ENCODE measurements around the gene SDK1. TPM values are rescaled to one million over a fixed set of nuclear protein-coding genes. Genes with fewer than 3 reads are reported as not detected.

SDK1 gene
- total and polyA plus RNA-seq, 2 donors (not counting 3 experiments of a cell fraction or from before 2014, with no cell fraction given), result 1.6 to 3.9 TPM

DNA sequence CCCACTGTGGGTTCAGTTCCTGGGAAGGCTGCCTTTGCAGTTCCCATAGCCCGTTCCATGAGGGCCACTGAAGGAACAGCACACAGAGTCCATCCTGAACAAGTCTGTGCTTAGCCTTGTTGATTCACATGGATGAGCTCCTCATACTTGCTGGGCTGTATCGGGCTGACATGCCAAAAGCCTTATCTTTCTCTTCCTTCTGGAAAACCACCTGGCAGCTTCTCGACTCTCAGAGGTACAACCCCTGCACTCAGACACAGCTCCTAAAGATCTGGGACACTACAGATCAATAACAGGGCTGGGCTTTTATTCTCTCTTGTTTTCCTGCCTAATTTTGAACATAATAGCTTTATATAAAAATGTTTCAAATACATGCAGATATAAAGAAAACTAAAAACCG is 667.2 kb downstream of the SDK1 start:
- intact Hi-C loops (cut with micrococcal nuclease) (no loop called here), dilution Hi-C loops (cut with MboI; ENCODE audit: extremely low pct_ligation_motif_present, low sequenced_read_pairs) (no loop called here)
- H3K9ac ChIP-seq (replicated peaks; ENCODE audit: extremely low read depth, insufficient read depth, low read length), result no peak overlapping the region
- CTCF ChIA-PET, result no interaction called here
- no peak for FAIRE-seq
- no peaks in the 10 kb centered on the region for H3K9me3 ChIP-seq (replicated peaks; ENCODE audit: control insufficient read depth, insufficient read depth, low read length)
- H3K27me3 ChIP-seq (ENCODE audit: control insufficient read depth in 2 of 2, insufficient read depth in 2 of 2, low read length in 2 of 2), result no peaks in the 10 kb centered on the region
- H3K27ac ChIP-seq (ENCODE audit: insufficient read depth, low read depth, low read length), result no peak overlapping the region
- BruUV-seq (replicated peaks), result no TSS peak
- no peaks in the 10 kb centered on the region for H3K36me3 ChIP-seq (ENCODE audit: control insufficient read depth in 2 of 2, extremely low read depth in 1 of 2, insufficient read depth in 2 of 2, low read length in 2 of 2)
- H3K9me1 ChIP-seq (replicated peaks; ENCODE audit: control insufficient read depth, extremely low read depth, insufficient read depth, low read length), result no peaks in the 10 kb centered on the region
- no peaks in the 10 kb centered on the region for H4K20me1 ChIP-seq (replicated peaks; ENCODE audit: control insufficient read depth, extremely low read depth, insufficient read depth, low read length)
- H3K4me2 ChIP-seq (ENCODE audit: insufficient read depth, low read length), result no peak overlapping the region
- H3K79me2 ChIP-seq (ENCODE audit: control insufficient read depth, insufficient read depth, low read length), result no peaks in the 10 kb centered on the region
- no peak overlapping the region for H2AFZ ChIP-seq (ENCODE audit: low read depth, low read length)
- no peaks in the 10 kb centered on the region for H3K4me1 ChIP-seq (ENCODE audit: control insufficient read depth, extremely low read depth, insufficient read depth, low read length)
- TF ChIP-seq POLR2AphosphoS5 (IDR thresholded peaks at IDR 0.05; ENCODE audit: insufficient read depth, low read depth, low read length) (no peak), MYC (IDR thresholded peaks at IDR 0.05; ENCODE audit: low read depth, low read length) (no peak), JUN (IDR thresholded peaks at IDR 0.05; ENCODE audit: borderline replicate concordance, insufficient read depth, insufficient read length, low read depth) (no peak), POLR2A (IDR thresholded peaks at IDR 0.05; ENCODE audit: low read depth, low read length) (no peak), GATA2 (IDR thresholded peaks at IDR 0.05; ENCODE audit: insufficient read depth, insufficient read length, low read depth, low read length) (no peak), FOS (IDR thresholded peaks at IDR 0.05; ENCODE audit: borderline replicate concordance, insufficient read depth, low read length) (no peak), EZH2 (IDR thresholded peaks at IDR 0.05; ENCODE audit: borderline replicate concordance, low read depth, low read length, severe bottlenecking) (no peak)
- TF ChIP-seq, protein P1, sequence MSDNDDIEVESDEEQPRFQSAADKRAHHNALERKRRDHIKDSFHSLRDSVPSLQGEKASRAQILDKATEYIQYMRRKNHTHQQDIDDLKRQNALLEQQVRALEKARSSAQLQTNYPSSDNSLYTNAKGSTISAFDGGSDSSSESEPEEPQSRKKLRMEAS (IDR thresholded peaks at IDR 0.05; ENCODE audit: insufficient read depth, insufficient read length), result no peak
- TF ChIP-seq, protein P2, sequence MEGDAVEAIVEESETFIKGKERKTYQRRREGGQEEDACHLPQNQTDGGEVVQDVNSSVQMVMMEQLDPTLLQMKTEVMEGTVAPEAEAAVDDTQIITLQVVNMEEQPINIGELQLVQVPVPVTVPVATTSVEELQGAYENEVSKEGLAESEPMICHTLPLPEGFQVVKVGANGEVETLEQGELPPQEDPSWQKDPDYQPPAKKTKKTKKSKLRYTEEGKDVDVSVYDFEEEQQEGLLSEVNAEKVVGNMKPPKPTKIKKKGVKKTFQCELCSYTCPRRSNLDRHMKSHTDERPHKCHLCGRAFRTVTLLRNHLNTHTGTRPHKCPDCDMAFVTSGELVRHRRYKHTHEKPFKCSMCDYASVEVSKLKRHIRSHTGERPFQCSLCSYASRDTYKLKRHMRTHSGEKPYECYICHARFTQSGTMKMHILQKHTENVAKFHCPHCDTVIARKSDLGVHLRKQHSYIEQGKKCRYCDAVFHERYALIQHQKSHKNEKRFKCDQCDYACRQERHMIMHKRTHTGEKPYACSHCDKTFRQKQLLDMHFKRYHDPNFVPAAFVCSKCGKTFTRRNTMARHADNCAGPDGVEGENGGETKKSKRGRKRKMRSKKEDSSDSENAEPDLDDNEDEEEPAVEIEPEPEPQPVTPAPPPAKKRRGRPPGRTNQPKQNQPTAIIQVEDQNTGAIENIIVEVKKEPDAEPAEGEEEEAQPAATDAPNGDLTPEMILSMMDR (IDR thresholded peaks at IDR 0.05; ENCODE audit: extremely low read depth in 1 of 2, insufficient read depth in 1 of 2, low read depth in 1 of 2, low read length in 2 of 2), result no peak
- POLR2A ChIA-PET, result no interaction called here
- no peak for DNase-seq (ENCODE audit: low read depth, low spot score)
- no peak overlapping the region for H3K4me3 ChIP-seq (replicated peaks in 1 of 3; ENCODE audit: insufficient read depth in 1 of 3, low read depth in 1 of 3, low read length in 3 of 3)

Measured in endothelial cell of umbilical vein (primary cell).